Lower leg skin (tissue), 4 donors: ENCODE results near the gene PIGL. TPM values are rescaled to one million over a fixed set of nuclear protein-coding genes. Genes with fewer than 3 reads are reported as not detected.
"Not testable (repeated sequence)": the region's sequence is repeated elsewhere in the genome, so short reads cannot be mapped to it uniquely, and the experiment has no call there.

Experiments used
- DNase-seq, 2 donors: peaks; one replicate each; pipeline ENCODE4 v3.0.0-alpha.2; 2019; ENCODE audit warnings: low spot score in 2 of 2
- H3K4me3 ChIP-seq: fragments of 200-600 bp; sonication (generic); 2 replicates; pipeline ENCODE4 v1.5.1; 2017; ENCODE audit warnings: mild to moderate bottlenecking, low read depth; ENCODE audit not compliant: poor library complexity, severe bottlenecking
- POLR2A ChIP-seq, 2 donors: fragments of 450-650 bp; IDR thresholded peaks; one replicate each; pipeline ENCODE4 v1.6.1; 2016 to 2017; ENCODE audit warnings: antibody characterized with exemption in 2 of 2, mild to moderate bottlenecking in 1 of 2, moderate library complexity in 1 of 2
- WGBS, 2 donors: methylation state at CpG; one replicate each; pipeline ENCODE4 v1.1.5; 2018; 5-methylcytosine and 5-hydroxymethylcytosine counted together
- intact Hi-C: fragments of 100-400 bp; cut with DNase I; formaldehyde crosslinking; loops from one replicate; pipeline ENCODE4 v1.15.0; 2023; ENCODE audit warnings: low total_unique reads
- total RNA-seq, 4 donors: library from RNA; depleted of rRNA; stranded (reverse); fragments of >200 nt; gene quantifications; one replicate each; pipeline ENCODE4 v1.1.0, GENCODE V29; 2016
- TF ChIP-seq, protein P1 (sequence below), 3 donors: fragments of 450-650 bp; IDR thresholded peaks; one replicate each; pipeline ENCODE4 v1.5.1; 2016; ENCODE audit warnings: antibody characterized with exemption in 3 of 3, mild to moderate bottlenecking in 3 of 3, moderate library complexity in 2 of 3

PIGL gene
- total RNA-seq, 4 donors from 2014 or later = 25.5 to 93.4 (median 40.7) TPM

DNA sequence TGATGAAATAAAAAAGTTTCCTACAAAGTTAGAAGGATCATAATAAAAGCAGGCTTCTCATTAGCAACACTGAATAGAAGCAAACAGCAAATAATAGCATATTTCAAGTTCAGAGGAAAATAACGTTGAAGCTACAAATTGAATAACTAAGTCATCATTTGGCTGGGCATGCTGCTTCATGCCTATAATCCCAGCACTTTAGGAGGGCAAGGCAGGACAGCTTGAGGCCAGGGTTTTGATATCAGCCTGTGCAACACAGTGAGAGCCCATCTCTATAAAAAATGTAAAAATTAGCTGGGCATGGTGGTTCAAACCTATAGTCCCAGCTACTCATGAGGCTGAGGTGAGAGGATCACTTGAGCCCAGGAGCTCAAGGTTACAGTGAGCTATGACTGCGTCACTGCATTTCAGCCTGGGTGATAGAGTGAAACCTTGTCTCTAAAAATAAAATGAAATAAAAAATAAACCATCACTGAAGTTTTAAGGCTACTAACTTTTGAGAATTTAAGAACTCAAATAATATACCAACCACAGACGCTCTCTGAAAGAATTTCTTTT lies 27.1 kb upstream of the PIGL start:
- intact Hi-C loops = no loop called here
- DNase-seq = no peak
- no peak for TF ChIP-seq POLR2A (IDR thresholded peaks at IDR 0.05)
- TF ChIP-seq, protein P1, sequence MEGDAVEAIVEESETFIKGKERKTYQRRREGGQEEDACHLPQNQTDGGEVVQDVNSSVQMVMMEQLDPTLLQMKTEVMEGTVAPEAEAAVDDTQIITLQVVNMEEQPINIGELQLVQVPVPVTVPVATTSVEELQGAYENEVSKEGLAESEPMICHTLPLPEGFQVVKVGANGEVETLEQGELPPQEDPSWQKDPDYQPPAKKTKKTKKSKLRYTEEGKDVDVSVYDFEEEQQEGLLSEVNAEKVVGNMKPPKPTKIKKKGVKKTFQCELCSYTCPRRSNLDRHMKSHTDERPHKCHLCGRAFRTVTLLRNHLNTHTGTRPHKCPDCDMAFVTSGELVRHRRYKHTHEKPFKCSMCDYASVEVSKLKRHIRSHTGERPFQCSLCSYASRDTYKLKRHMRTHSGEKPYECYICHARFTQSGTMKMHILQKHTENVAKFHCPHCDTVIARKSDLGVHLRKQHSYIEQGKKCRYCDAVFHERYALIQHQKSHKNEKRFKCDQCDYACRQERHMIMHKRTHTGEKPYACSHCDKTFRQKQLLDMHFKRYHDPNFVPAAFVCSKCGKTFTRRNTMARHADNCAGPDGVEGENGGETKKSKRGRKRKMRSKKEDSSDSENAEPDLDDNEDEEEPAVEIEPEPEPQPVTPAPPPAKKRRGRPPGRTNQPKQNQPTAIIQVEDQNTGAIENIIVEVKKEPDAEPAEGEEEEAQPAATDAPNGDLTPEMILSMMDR (IDR thresholded peaks at IDR 0.05) = no peak
- no peak overlapping the region for H3K4me3 ChIP-seq
- 69% methylated on average over 3 of the region's 3 CpGs for WGBS, 2 donors

DNA sequence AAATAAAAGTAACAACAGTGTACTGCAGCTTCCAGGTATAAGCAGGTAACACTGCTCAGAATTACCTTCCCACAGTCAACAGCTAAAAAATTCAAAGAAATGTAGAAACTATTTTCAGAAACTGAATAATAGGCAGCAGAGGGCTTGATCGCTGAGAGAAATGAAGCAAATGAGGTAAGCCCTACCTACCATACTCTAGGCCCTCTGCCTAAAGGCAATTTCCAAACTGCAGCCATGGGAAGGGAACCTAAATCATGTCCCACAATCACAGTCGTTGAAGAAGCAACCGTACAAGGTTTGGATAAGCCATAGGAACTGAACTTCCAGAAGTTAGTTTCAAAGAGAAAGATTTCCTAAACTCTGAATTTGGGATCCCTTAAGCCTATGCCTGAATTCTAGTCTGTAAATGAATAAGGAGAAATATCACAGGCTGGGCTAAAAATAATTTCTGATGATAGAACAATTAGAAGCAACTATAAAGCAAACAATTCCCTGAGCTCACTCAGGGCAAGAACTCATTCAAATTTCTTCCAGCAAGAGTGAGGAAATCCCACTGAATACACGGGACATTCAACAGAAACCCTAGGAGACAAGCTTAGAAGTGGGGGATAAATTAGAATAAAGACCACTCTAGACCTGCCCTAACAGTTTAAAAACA lies 26.2 kb upstream of the PIGL start:
- 53 to 63% methylated on average over 4 of the region's 4 CpGs for WGBS, 2 donors
- no peak for DNase-seq
- no peak overlapping the region for H3K4me3 ChIP-seq
- intact Hi-C loops = no loop called here
- TF ChIP-seq POLR2A (IDR thresholded peaks at IDR 0.05) = no peak
- TF ChIP-seq, protein P1 (IDR thresholded peaks at IDR 0.05) = no peak

DNA sequence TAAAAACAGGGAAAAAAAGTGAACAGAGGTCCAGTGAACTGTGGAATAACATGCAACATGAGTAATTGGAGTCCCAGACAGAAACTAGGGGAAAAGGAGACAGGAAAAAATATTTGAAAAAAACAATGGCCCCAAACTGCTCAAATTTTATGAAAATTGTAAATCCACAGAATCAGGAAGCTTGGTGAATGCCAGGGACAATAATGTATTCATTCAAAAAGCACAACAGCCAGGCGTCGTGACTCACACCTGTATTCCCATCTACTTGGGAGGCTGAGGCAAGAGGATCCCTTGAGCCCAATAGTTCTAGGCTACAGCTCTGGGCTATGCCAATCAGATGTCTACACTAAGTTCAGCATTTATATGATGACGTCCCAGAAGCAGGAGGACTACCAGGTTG lies 25.4 kb upstream of the PIGL start:
- WGBS, 2 donors = 75 to 79% methylated on average over 3 of the region's 3 CpGs
- H3K4me3 ChIP-seq = no peak overlapping the region
- no peak for DNase-seq
- TF ChIP-seq, protein P1 (IDR thresholded peaks at IDR 0.05) = no peak
- no peak for TF ChIP-seq POLR2A (IDR thresholded peaks at IDR 0.05)
- intact Hi-C loops = no loop called here

DNA sequence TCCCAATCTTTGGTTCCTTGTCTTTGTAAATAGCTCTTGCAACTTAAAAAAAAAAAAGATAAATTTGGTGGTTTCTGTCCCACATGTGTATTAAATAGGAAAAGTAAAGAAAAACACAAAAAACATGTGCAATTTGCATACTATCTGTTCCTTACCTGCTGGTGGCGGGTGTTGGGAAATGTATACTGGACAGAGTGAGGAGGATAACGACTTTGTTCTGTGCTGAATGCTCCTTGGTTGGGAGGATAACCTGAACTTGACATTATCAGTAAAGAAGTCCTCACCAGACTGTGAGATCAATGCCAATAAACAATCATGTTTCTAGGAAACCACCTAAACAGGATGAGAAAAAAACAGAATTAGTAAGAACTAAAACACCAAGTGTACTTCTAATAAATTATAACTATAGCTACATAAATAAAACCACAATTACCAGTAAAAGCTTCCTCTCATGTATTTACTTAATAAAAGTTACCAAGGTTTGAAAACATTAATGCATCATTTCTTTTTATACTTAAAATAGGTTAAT lies 22.6 kb upstream of the PIGL start:
- H3K4me3 ChIP-seq, intact Hi-C loops, DNase-seq: not testable (repeated sequence)
- 58 to 62% methylated on average over 2 of the region's 2 CpGs for WGBS, 2 donors

DNA sequence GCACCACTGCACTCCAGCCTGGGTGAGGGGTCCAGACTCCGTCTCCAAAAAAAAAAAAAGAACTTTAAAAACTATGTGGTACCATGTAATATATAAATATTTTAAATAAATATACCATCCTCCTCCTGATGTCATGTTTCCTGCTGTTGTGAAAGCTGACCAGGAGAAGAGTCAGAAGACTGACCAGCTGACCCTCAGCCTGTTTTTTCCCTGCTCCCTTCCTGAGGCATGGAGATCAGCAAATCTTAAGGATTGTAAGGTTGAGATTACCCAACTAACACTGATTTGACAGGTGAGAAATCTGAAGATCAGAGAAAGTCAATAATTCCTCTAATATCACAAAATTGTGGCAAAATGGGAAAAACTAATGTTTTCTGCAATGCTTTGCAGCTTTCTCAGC lies 19.7 kb upstream of the PIGL start:
- intact Hi-C loops = no loop called here

DNA sequence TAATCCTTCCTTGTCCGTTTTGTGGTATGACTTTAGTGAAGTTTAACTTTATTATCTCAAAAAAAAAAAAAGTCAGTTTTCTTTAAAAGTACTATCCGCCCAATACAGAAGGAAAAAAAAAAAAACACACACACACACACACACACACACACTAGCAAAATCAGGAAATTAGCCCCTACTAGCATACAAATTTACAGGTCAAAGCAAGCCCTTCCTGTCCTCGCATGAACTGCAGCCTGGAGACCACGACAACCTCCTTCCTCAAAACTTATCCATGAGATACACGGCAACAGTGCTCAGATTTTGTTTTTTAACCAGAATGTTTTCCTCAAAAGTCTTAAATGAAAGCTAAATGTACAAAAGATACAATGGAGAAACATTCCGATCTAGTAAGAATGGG lies 17.9 kb upstream of the PIGL start:
- 46 to 48% methylated on average over 6 of the region's 6 CpGs for WGBS, 2 donors
- no peak for DNase-seq

More for the DNA sequence above, 19.7 kb upstream of the PIGL start:
- TF ChIP-seq, protein P1 (IDR thresholded peaks at IDR 0.05) = no peak
- TF ChIP-seq POLR2A (IDR thresholded peaks at IDR 0.05) = no peak
- 100% methylated on average over 1 of the region's 1 CpG for WGBS, 2 donors
- H3K4me3 ChIP-seq = no peak overlapping the region
- DNase-seq = no peak

More for the DNA sequence above, 17.9 kb upstream of the PIGL start:
- TF ChIP-seq POLR2A (IDR thresholded peaks at IDR 0.05) = no peak
- TF ChIP-seq, protein P1 (IDR thresholded peaks at IDR 0.05) = no peak
- H3K4me3 ChIP-seq = no peak overlapping the region
- intact Hi-C loops = no loop called here
